Caco-2 (cell line): ENCODE data around the gene LENG9. TPM values are rescaled to one million over a fixed set of nuclear protein-coding genes. Genes with fewer than 3 reads are reported as not detected.

ENCODE experiments used
- BruUV-seq: library from RNA; stranded (reverse); fragments of 400-500 nt; replicated peaks from 2 replicates; lab custom pipeline; 2021; lab: Mats Ljungman, UMichigan
- CTCF ChIA-PET: fragments of 300-600 bp; sonication (Branson Sonifier 250); formaldehyde crosslinking; loops from one replicate; lab custom pipeline; 2022; ENCODE audit warnings: antibody characterized with exemption; lab: Charles Lee
- POLR2A ChIA-PET: fragments of 300-600 bp; sonication (Branson Sonifier 250); formaldehyde crosslinking; loops from one replicate; lab custom pipeline; 2022; ENCODE audit warnings: antibody characterized with exemption; lab: Charles Lee
- DNase-seq, 2 experiments: peaks; one replicate each; pipeline versions ENCODE4 v3.0.0 to v3.0.0-alpha.2; 2020 to 2022
- H3K27me3 ChIP-seq: replicated peaks from 2 replicates; pipeline ENCODE4 v1.6.0; 2011; ENCODE audit warnings: low read length; ENCODE audit not compliant: control insufficient read depth, insufficient read depth
- H3K36me3 ChIP-seq: 2 replicates; pipeline ENCODE4 v1.5.1; 2011; ENCODE audit warnings: low read length; ENCODE audit not compliant: control insufficient read depth, insufficient read depth
- H3K4me1 ChIP-seq: fragments of 250-450 bp; sonication (Bioruptor Pico); 2 replicates; pipeline ENCODE4 v1.5.1; 2020; ENCODE audit warnings: mild to moderate bottlenecking
- H3K4me3 ChIP-seq: 2 replicates; pipeline ENCODE4 v1.5.1; 2011; ENCODE audit warnings: low read depth, mild to moderate bottlenecking, control low read depth, low read length
- H3K9me3 ChIP-seq: fragments of 250-450 bp; sonication (Bioruptor Pico); 2 replicates; pipeline ENCODE4 v1.5.1; 2020; ENCODE audit warnings: mild to moderate bottlenecking, moderate library complexity
- H3K27ac Mint-ChIP-seq: one replicate; pipeline ENCODE4 v1.8.0; 2022; ENCODE audit warnings: mixed read lengths; ENCODE audit not compliant: unreplicated experiment
- H3K27me3 Mint-ChIP-seq: one replicate; pipeline ENCODE4 v1.8.0; 2022; ENCODE audit warnings: mixed read lengths; ENCODE audit not compliant: insufficient read depth, unreplicated experiment
- H3K36me3 Mint-ChIP-seq: one replicate; pipeline ENCODE4 v1.8.0; 2022; ENCODE audit warnings: mild to moderate bottlenecking, mixed read lengths; ENCODE audit not compliant: insufficient read depth, unreplicated experiment
- H3K4me1 Mint-ChIP-seq: one replicate; pipeline ENCODE4 v1.8.0; 2022; ENCODE audit warnings: low read depth, mixed read lengths; ENCODE audit not compliant: unreplicated experiment
- H3K4me3 Mint-ChIP-seq: one replicate; pipeline ENCODE4 v1.8.0; 2022; ENCODE audit warnings: mild to moderate bottlenecking, moderate library complexity, mixed read lengths; ENCODE audit not compliant: unreplicated experiment
- H3K9me3 Mint-ChIP-seq: one replicate; pipeline ENCODE4 v1.8.0; 2022; ENCODE audit warnings: mixed read lengths; ENCODE audit not compliant: unreplicated experiment
- intact Hi-C: fragments of 100-400 bp; cut with micrococcal nuclease; formaldehyde crosslinking; loops from one replicate; pipeline ENCODE4 v1.10.0; 2022; ENCODE audit not compliant: unreplicated experiment
- total RNA-seq: library from RNA; stranded (reverse); gene quantifications from 2 replicates; pipeline ENCODE4 v1.2.3, GENCODE V29; 2022
- TF ChIP-seq, protein P1 (sequence below), 2 experiments: fragments of 200-600 bp in 1 of 2; IDR thresholded peaks; 1 replicate in 1 of 2; 2 replicates in 1 of 2; pipeline versions ENCODE4 v1.5.1 to v1.8.0; 2011 to 2022; ENCODE audit warnings: antibody characterized with exemption in 1 of 2, control low read depth in 1 of 2, inconsistent platforms in 1 of 2, low read depth in 1 of 2, low read length in 1 of 2, mild to moderate bottlenecking in 1 of 2, moderate library complexity in 1 of 2; ENCODE audit not compliant: insufficient read depth in 1 of 2, severe bottlenecking in 1 of 2, unreplicated experiment in 1 of 2

LENG9 gene
- total RNA-seq, 1 experiment from 2014 or later, result 6.7 TPM

GRCh38 chr19:54428323-54429175, 35.0 kb downstream of the LENG9 start:
- Mint-ChIP-seq H3K27ac (peak overlapping the region; percentile 24), H3K9me3 (no peaks in the 10 kb centered on the region), H3K27me3 (peaks cover 9% of the 10 kb centered on the region), H3K4me1 (peaks cover 9% of the 10 kb centered on the region), H3K4me3 (no peak overlapping the region), H3K36me3 (peaks cover 34% of the 10 kb centered on the region)
- ChIA-PET POLR2A (no interaction called here), CTCF (no interaction called here)
- Histone ChIP-seq H3K36me3 (no peaks in the 10 kb centered on the region), H3K4me1 (no peaks in the 10 kb centered on the region; the same call in 1 of the 2 replicates), H3K4me3 (no peak overlapping the region), H3K27me3 (no peaks in the 10 kb centered on the region), H3K9me3 (no peaks in the 10 kb centered on the region)
- no peak for DNase-seq
- TF ChIP-seq, protein P1, sequence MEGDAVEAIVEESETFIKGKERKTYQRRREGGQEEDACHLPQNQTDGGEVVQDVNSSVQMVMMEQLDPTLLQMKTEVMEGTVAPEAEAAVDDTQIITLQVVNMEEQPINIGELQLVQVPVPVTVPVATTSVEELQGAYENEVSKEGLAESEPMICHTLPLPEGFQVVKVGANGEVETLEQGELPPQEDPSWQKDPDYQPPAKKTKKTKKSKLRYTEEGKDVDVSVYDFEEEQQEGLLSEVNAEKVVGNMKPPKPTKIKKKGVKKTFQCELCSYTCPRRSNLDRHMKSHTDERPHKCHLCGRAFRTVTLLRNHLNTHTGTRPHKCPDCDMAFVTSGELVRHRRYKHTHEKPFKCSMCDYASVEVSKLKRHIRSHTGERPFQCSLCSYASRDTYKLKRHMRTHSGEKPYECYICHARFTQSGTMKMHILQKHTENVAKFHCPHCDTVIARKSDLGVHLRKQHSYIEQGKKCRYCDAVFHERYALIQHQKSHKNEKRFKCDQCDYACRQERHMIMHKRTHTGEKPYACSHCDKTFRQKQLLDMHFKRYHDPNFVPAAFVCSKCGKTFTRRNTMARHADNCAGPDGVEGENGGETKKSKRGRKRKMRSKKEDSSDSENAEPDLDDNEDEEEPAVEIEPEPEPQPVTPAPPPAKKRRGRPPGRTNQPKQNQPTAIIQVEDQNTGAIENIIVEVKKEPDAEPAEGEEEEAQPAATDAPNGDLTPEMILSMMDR (IDR thresholded peaks at IDR 0.05; ENCODE audit: insufficient read depth in 1 of 2, low read depth in 1 of 2, low read length in 1 of 2, severe bottlenecking in 1 of 2, unreplicated experiment in 1 of 2), result no peak
- no TSS peak for BruUV-seq
- intact Hi-C loops, result no loop called here

- no TSS peak for BruUV-seq
- Mint-ChIP-seq H3K27me3 (peaks cover 9% of the 10 kb centered on the region), H3K9me3 (no peaks in the 10 kb centered on the region), H3K27ac (no peak overlapping the region), H3K4me1 (peaks cover 8% of the 10 kb centered on the region), H3K4me3 (no peak overlapping the region), H3K36me3 (peaks cover 34% of the 10 kb centered on the region)
- DNase-seq, result no peak
- Histone ChIP-seq H3K9me3 (no peaks in the 10 kb centered on the region), H3K4me3 (no peak overlapping the region), H3K36me3 (no peaks in the 10 kb centered on the region), H3K27me3 (no peaks in the 10 kb centered on the region), H3K4me1 (no peaks in the 10 kb centered on the region; the same call in 1 of the 2 replicates)
- POLR2A ChIA-PET, result no interaction called here
- CTCF ChIA-PET, result no interaction called here
- TF ChIP-seq, protein P1 (IDR thresholded peaks at IDR 0.05; ENCODE audit: insufficient read depth in 1 of 2, low read depth in 1 of 2, low read length in 1 of 2, severe bottlenecking in 1 of 2, unreplicated experiment in 1 of 2), result no peak
- intact Hi-C loops, result no loop called here
These were observed 36.0 kb downstream of the LENG9 start for GRCh38 chr19:54427586-54427985.

DNA sequence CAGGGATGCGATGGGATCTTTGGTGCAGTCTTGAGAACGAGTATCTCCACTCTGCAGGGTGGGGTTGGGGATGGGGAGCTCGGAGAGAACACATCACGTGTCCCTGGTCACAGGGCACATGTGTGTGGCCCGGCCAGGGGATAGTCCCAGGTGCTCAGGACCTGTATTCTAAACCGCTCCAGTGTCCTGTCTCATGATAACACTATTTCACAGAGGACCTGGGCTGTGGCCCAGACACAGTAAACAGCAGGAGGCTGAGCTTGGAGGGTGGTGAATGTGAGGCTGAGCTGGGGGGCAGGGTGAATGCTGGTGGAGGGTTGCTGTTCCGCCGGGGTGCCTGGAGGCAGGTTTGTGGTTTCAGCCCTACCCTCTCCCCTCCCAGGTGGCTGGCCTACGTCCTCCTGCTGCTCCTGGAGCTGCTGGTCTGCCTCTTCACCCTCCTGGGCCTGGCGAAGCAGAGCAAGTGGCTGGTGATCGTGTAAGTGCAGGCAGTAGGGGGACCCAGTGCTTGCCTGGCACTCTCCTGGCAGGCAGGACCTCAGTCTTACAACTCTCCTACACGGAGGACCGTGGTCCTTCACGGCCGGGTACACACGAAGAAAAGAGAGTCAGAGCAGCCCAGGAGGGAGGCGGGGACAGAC, 37.2 kb downstream of the LENG9 start:
- H3K4me3 Mint-ChIP-seq, result no peak overlapping the region

More for the DNA sequence above, 37.2 kb downstream of the LENG9 start:
- POLR2A ChIA-PET, result no interaction called here
- Histone ChIP-seq H3K36me3 (no peaks in the 10 kb centered on the region), H3K4me1 (no peaks in the 10 kb centered on the region), H3K27me3 (no peaks in the 10 kb centered on the region), H3K4me3 (no peak overlapping the region), H3K9me3 (no peaks in the 10 kb centered on the region)
- Mint-ChIP-seq H3K4me1 (no peaks in the 10 kb centered on the region), H3K27me3 (peaks cover 9% of the 10 kb centered on the region), H3K27ac (no peak overlapping the region), H3K36me3 (peaks cover 32% of the 10 kb centered on the region), H3K9me3 (no peaks in the 10 kb centered on the region)
- no peak for DNase-seq
- CTCF ChIA-PET, result no interaction called here
- TF ChIP-seq, protein P1 (IDR thresholded peaks at IDR 0.05; ENCODE audit: insufficient read depth in 1 of 2, low read depth in 1 of 2, low read length in 1 of 2, severe bottlenecking in 1 of 2, unreplicated experiment in 1 of 2), result no peak
- intact Hi-C loops, result no loop called here
- BruUV-seq, result no TSS peak
